Nephron (organoid): ENCODE data around the gene SEMA4A.
A peak's percentile ranks its signal among the peaks of the same experiment; 100 is the strongest.

Experiments used
- H3K27ac Mint-ChIP-seq, 3 experiments: 2 replicates each; pipeline ENCODE4 v1.8.0; 2020; ENCODE audit warnings: mixed read lengths in 3 of 3, mild to moderate bottlenecking in 2 of 3, moderate library complexity in 1 of 3
- H3K27me3 Mint-ChIP-seq: 2 replicates; pipeline ENCODE4 v1.8.0; 2021; ENCODE audit warnings: low read depth, mild to moderate bottlenecking, moderate library complexity, mixed read lengths
- H3K36me3 Mint-ChIP-seq: 2 replicates; pipeline ENCODE4 v1.8.0; 2020; ENCODE audit warnings: low read depth, mixed read lengths
- H3K4me1 Mint-ChIP-seq: 2 replicates; pipeline ENCODE4 v1.8.0; 2020; ENCODE audit warnings: mixed read lengths
- H3K4me3 Mint-ChIP-seq, 3 experiments: 2 replicates each; pipeline ENCODE4 v1.8.0; 2020; ENCODE audit warnings: mild to moderate bottlenecking in 3 of 3, mixed read lengths in 3 of 3, moderate library complexity in 2 of 3
- H3K9me3 Mint-ChIP-seq: 2 replicates; pipeline ENCODE4 v1.8.0; 2020; ENCODE audit warnings: mixed read lengths
- TF ChIP-seq, protein P1 (sequence below), 3 experiments: fragments of 200-600 bp; sonication (generic); IDR thresholded peaks; one replicate each; pipeline ENCODE4 v1.5.0; 2021; ENCODE audit warnings: antibody characterized with exemption in 3 of 3; ENCODE audit not compliant: unreplicated experiment in 3 of 3

SEMA4A gene

DNA sequence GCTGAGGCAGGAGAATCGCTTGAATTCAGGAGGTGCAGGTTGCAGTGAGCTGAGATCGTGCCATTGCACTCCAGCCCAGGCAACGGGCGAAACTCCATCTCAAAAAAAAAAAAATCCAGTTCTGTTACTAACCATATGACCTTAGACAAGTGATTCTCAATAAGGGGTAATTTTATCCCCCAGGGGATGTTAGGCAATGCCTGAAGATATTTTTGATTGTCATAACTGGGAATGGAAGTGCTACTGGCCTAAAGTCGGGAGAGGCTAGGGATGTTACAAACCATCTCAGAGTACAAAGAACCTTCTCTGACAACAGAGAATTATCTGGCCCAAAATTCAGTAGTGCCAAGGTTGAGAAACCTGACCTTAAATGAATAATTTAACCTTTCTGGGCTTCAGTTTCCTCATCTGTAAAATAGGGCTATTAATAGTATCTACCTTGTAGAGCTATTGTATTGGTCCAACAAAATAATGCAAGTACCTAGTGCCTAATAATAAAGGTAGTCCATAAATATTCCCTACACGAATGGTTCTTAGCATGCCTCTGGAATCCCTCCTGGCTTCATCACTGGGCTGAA lies 44.6 kb upstream of the SEMA4A start:
- Mint-ChIP-seq H3K4me1 (peaks cover 83% of the 10 kb centered on the region), H3K27ac (peak overlapping the region in 2 of 3 experiments; percentile 81 to 95), H3K27me3 (no peaks in the 10 kb centered on the region), H3K9me3 (no peaks in the 10 kb centered on the region), H3K4me3 (no peak overlapping the region), H3K36me3 (peaks cover 7% of the 10 kb centered on the region)
- TF ChIP-seq, protein P1, sequence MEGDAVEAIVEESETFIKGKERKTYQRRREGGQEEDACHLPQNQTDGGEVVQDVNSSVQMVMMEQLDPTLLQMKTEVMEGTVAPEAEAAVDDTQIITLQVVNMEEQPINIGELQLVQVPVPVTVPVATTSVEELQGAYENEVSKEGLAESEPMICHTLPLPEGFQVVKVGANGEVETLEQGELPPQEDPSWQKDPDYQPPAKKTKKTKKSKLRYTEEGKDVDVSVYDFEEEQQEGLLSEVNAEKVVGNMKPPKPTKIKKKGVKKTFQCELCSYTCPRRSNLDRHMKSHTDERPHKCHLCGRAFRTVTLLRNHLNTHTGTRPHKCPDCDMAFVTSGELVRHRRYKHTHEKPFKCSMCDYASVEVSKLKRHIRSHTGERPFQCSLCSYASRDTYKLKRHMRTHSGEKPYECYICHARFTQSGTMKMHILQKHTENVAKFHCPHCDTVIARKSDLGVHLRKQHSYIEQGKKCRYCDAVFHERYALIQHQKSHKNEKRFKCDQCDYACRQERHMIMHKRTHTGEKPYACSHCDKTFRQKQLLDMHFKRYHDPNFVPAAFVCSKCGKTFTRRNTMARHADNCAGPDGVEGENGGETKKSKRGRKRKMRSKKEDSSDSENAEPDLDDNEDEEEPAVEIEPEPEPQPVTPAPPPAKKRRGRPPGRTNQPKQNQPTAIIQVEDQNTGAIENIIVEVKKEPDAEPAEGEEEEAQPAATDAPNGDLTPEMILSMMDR (IDR thresholded peaks at IDR 0.05; ENCODE audit: unreplicated experiment in 3 of 3), result no peak

- Mint-ChIP-seq H3K4me1 (peaks cover 78% of the 10 kb centered on the region), H3K4me3 (no peak overlapping the region)
Measured at GRCh38 chr1:156110252-156110651, 43.1 kb upstream of the SEMA4A start.

DNA sequence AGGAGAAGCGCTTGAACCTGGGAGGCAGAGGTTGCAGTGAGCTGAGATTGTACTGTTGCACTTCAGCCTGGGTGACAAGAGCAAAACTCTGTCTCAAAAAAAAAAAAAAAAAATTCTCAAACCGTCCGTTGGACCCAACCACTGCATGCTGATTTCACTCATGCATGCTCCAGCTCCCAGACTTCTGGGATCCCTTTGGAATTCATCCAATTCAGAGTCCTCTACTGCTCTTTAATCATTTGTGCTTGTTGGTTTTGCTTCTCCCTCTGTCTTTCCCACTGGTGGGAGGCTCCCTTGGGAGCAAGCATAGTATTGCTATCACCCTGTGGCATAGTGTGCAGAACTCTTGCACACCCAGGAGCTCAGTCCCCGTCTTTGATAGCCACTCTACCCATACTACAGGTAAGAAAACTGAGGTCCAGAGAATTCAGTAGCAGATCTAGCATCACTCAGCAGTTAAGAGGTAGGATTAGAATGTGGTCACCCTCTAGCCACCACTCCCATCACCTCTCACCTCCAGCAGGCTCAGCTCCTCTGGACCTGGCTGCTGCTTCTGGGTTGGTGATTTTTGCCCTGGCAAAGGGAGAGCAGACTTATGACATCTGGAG lies 41.9 kb upstream of the SEMA4A start:
- peak overlapping the region; percentile 38 to 94 (median 85) for H3K27ac Mint-ChIP-seq
- H3K4me3 Mint-ChIP-seq, result peak overlapping the region in 1 of 3 experiments; percentile 66
- TF ChIP-seq, protein P1 (IDR thresholded peaks at IDR 0.05; ENCODE audit: unreplicated experiment in 3 of 3), result no peak
- H3K9me3 Mint-ChIP-seq, result no peaks in the 10 kb centered on the region
- H3K4me1 Mint-ChIP-seq, result peaks cover 72% of the 10 kb centered on the region
- peaks cover 8% of the 10 kb centered on the region for H3K27me3 Mint-ChIP-seq
- peaks cover 7% of the 10 kb centered on the region for H3K36me3 Mint-ChIP-seq

More at GRCh38 chr1:156110252-156110651, 43.1 kb upstream of the SEMA4A start:
- TF ChIP-seq, protein P1 (IDR thresholded peaks at IDR 0.05; ENCODE audit: unreplicated experiment in 3 of 3), result no peak
- H3K27ac Mint-ChIP-seq, result peak overlapping the region in 2 of 3 experiments; percentile 10 to 86
- peaks cover 7% of the 10 kb centered on the region for H3K36me3 Mint-ChIP-seq
- H3K27me3 Mint-ChIP-seq, result peaks cover 3% of the 10 kb centered on the region
- H3K9me3 Mint-ChIP-seq, result no peaks in the 10 kb centered on the region

GRCh38 chr1:156112276-156113137 lies 40.9 kb upstream of the SEMA4A start:
- Mint-ChIP-seq H3K36me3 (peaks cover 7% of the 10 kb centered on the region), H3K27me3 (peaks cover 8% of the 10 kb centered on the region), H3K27ac (peak overlapping the region in 2 of 3 experiments; percentile 88 to 94), H3K4me1 (peaks cover 64% of the 10 kb centered on the region), H3K4me3 (peak overlapping the region; percentile 29 to 96 (median 79)), H3K9me3 (no peaks in the 10 kb centered on the region)
- TF ChIP-seq, protein P1 (IDR thresholded peaks at IDR 0.05; ENCODE audit: unreplicated experiment in 3 of 3), result no peak

- Mint-ChIP-seq H3K4me3 (peak overlapping the region; percentile 49 to 98 (median 96)), H3K27ac (peak overlapping the region; percentile 26 to 94 (median 91)), H3K4me1 (peaks cover 65% of the 10 kb centered on the region), H3K36me3 (peaks cover 9% of the 10 kb centered on the region), H3K27me3 (peaks cover 8% of the 10 kb centered on the region), H3K9me3 (no peaks in the 10 kb centered on the region)
- TF ChIP-seq, protein P1 (IDR thresholded peaks at IDR 0.05; ENCODE audit: unreplicated experiment in 3 of 3), result no peak
Measured at GRCh38 chr1:156113282-156113950, 40.0 kb upstream of the SEMA4A start.
